HG02840 (cell line): ENCODE results near the gene TXNDC5.
"Not testable (repeated sequence)": the region's sequence is repeated elsewhere in the genome, so short reads cannot be mapped to it uniquely, and the experiment has no call there.

Source experiments
- ATAC-seq: cut with Tn5 transposase; IDR thresholded peaks from one replicate; pipeline ENCODE4 v1.9.1; 2021; ENCODE audit warnings: mild to moderate bottlenecking, moderate library complexity, moderate number of reproducible peaks; ENCODE audit not compliant: unreplicated experiment, low FRiP score

The TXNDC5 gene

DNA sequence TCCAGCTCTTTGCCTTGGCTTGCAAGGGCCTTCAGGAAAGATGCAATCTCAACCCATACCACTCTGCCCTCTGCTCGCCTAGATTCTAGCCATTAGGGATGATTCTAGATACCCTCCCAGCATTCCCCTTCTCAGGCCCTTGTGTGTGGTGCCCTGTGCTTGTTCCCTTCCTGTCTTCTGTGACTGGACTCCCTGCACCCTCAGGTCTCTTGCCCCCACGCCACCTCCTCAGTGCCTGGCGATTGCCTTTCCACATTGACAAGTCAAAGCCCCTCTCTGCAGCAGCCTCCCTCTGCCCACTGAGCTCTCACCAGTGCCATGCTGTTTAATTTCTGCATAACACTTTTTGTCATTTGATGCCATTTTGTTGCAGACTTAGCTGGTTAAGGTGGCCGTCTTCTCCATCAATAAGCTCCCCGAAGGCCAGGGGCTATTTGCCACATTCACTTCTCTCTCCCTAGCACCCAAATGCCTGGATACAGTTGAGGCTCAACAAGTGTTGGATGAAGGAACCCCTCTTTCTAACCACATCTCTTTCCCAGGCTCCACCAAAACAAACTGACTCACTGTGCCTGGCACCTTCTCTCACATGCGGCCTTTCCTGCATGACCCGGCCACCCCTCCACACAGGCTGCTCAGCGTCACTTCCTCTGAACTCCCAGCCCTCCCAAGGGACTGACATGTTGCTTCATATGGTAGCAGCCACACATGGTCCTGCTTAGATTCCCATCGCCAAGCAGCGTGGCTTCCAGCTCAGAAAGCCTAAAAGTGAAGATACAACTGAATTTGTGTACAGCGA, 4.6 kb upstream of the TXNDC5 start:
- ATAC-seq = no peak

DNA sequence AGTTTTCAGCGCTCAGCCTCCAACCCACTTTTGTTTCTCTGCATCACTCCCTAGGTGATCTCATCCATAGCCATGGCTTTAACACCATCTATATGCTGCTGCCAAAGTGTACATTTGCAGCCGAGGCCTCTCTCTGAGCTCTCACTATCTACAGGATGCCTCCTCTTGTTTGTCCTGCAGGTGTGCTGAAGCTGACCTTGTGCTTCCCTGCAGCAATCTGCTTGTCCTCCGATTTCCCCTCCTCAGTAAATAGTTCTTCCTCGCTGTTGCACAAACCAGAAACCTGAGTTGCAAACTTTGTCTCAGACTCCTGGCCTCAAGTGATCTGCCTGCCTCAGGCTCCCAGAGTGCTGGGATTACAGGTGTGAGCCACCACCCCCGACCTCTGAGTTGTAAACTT, 3.7 kb upstream of the TXNDC5 start:
- no peak for ATAC-seq

DNA sequence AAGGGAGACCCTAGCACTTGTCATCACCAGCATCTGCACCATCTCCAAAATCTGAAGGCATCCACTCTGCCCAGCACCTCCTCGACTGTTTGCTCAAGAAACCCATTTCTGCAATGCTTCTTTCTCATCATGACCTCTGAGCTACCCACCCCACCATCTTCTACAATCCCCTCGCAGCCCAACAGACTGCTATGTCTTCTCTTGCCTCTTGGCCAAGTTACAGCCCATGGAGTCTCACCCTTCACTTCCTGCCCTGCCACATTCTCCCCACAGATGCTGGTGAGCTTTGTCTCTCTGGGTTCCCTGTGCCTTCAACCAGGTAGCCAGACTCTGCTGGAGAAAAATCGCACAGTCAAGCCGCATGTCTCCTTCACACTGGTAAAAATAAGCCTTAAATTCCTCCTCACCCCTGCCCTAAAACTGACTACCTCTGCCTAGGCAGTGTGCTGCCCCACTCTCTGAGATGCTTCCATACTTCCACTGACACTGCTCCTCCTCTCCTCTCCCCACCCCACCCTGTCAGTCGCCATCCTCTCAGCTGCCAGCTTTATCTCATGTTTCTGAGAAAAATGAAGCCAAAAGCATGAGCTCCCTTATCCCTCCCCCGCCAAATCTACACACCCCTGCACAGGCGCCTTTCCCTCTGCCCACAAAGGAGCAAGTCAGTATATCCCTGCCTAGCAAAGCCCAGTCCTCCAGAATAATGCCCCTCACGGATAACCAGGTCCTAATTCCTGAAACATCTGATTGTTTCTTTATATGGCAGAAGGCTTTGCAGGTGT, 2.3 kb upstream of the TXNDC5 start:
- no peak for ATAC-seq

DNA sequence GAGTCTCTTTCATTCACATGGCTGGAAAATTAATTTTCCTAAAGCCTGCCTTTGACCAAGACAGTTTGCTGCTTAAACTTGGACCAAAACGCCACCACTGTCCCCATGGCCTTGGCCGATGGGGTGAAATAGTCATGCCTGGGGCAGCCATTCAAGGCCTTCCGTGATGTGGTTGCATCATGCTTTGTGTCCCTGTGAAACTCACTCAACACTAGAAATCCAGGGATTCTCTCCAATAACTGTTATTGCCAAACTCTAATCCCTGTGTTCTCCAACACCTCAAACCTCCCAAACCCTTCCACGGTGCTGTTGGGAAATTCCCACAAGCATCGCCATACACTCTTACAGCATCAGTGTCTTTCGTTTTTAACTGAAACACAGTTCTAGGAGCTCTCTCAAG, 1.4 kb upstream of the TXNDC5 start:
- ATAC-seq = no peak

DNA sequence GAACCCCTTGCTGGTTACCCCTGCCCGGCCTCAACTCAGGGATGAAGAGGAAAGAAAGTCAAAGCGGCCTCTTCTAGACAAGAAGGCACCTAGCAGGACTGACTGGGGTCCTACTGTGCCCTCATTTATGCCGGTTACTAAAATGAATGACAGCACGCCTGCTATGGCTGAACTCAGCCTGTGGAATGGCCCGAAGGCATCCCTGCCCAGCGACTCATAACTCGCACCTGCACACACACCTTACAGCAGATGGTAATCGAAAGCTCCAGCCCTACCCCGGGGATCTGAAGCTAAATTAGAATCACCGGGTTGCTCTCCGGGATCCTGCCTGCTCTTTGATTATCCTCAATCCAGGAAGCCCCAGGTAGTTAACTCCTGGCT, 747 bp upstream of the TXNDC5 start:
- ATAC-seq = no peak

DNA sequence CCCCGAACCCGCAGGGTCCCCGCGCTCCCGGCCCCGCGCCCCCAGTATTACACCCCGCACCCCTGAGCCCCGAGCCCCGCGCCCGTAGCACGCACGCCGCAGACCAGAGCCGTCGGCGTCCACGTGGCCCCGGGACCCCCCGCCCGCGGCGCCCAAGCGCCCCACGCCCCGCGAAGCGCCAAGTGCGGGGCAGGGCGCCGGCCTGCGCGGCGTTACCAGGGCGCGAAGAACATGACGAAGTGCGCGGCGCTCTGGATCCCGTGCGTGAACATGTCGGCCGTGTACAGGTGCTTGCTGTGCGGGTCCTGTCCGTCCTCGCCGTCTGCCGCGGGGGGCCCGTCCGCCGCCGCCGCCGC, 312 bp downstream of the TXNDC5 start:
- ATAC-seq = peak; percentile 10

DNA sequence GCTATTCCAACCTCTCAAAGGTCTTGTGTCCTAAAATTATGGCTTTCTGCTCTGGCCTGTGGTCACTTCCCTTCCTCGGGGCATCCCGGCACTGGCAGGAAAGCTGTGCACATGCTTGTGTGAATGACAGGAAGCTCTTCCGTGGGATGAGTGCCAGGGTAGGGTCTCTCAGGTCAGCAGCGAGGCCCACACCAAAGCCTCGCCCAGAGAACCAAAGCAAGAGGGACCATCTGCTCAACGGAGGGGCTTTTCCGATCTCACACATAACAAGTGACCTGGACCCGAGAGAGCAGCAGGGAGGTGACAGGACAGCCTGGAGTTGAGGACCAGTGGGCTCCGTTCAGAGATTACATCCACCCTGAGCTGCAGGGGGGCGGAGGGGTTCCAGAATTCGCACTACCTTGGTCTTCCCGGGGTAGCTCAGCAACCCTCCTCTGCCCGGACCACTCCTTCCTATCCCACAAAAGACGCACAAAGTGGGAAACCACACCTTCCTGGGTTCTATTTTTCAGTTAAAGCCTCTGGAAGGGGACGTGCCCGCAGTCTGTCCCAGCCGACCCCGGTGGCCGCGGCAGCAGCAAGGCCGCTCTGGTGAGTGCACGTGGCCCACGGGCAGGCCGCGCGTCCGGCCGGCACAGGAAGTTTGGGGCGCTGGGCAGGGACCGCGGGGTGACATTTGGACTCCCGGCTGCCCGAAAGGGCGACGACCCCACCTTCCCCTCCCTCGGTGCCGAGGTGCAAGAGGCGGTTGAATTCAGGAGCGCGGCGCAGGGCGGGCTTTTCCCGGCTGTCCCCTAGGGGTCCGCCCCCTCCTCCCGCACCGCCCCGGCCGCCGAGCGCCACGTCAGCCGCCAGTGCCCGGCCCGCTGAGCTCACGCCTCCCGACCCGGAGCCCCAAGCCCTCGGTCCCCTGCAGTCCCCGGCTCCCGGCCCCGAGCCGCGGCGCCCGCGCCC, 988 bp downstream of the TXNDC5 start:
- peak; percentile 34 for ATAC-seq

DNA sequence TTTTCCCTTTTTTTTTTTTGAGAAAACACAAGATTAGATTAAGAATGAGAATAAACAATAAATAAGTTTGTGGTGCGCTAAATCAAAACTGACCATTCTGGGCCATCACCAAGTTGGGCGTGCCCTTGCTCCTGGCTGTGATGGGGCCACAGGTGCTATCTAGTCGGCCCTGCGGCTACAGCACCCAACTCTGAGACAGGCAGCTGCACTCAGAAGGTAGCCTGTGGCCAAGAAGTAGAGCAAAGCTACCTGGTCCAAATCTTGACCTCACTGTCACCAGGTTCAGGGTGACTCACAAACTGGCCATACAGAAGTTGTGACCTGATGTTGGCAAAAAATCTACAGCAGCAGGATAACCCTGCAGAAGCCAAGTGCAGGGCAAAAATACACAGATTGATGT, 3.4 kb downstream of the TXNDC5 start:
- ATAC-seq = no peak

DNA sequence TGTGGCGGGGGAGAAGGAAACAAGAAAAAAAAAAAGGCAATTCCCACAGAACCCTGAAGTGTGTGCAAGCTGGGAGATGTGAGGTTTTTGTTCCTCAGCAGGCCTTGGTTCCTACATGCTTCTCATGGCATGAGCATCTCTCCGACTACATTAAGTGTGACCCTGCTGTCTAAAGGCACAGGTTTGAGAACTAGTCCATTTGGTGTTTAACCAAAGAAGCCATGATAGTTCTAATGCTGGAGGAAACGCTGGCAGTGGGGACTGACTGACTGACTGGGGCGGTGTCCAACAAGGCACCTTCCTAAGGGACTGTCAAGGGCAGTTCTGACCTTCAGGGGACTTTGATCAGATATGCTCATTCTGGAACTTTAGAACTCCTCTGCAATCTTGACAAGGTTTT, 3.8 kb downstream of the TXNDC5 start:
- ATAC-seq = no peak

DNA sequence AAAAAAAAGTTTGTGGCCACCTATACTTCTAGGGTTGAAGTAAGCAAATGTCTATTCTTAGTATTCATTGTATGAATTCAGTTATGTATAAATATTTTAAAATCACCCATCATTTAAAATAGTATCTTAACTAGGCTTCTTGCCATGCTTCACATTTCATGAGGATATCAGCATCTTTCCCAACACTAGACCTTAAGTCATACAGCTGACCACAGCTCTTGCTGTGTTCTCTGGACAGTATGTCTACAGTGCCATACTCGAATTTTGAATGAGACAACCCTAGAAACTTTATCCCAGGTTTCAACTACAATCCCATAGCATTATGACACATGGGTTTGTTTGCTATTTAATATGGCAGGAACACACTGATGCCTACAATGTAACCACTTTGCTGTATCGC, 5.2 kb downstream of the TXNDC5 start:
- ATAC-seq = no peak

DNA sequence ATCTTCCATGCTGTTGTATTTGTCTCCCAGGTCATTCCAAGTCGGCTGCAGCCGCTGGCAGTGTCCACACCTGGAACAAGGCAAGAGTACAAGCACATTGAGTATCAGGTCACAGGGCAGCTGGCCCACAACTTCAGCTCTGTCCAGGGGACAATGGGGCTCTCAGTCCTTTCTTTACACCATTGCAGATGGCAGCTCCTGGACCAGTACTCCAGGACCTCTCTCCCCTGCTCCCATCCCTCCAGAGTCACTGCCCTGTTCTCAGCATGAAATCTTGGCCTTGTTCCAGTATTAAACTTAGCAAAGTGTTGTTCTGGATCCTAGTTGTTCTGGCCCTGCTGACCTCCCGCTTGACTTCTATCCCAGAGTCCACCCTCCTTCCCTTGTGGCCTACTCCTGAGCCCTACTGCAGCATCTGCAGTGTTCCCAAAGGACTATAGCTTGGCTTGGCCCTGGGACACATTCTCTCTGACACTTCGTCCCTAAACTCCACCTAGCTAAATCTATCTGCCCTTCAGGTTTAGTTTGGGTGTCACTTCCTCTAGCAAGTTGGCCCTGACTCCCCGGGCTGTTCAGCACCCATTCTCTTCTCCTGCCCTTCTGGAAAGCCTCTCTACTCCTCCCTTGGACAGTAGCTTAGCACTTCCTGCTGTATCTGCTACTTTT, 5.8 kb downstream of the TXNDC5 start:
- ATAC-seq = no peak

DNA sequence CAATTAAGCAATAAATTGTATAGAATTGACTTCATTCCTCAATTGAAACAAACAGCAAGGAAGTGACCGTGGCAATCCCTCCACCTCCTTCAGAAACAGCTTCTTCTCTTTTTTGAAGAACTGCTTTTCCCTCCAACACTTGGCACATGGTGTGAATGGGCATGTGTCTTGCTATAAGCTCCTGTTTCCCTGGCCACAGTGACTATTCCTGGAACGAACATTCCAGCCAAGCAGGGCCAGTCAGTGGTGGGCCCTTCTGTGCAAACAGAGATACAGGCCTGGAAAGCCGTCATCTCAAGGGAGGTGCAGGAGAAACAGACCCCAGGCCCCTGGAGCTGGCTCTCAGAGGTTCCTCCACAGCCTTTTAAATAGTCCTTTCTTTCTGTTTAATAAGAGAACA, 6.9 kb downstream of the TXNDC5 start:
- no peak for ATAC-seq

DNA sequence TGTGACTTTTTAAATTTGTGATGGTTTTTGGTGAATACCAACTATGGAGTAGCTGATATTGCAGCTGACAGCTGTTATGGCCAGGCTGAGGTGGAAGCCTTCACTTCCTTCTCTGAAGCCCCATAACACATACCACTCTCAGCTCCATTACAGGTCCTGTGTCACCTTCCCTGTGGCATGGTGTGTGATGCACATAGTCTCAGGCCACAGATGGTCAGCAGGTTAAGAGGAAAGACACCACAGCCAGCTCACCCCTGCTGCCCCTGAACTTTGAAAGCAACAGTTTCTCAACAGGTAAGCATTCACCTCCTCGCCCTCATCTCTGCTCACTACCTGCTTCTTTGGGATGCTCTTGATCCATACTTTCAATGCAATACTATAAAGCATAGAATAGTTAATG, 7.7 kb downstream of the TXNDC5 start:
- no peak for ATAC-seq

DNA sequence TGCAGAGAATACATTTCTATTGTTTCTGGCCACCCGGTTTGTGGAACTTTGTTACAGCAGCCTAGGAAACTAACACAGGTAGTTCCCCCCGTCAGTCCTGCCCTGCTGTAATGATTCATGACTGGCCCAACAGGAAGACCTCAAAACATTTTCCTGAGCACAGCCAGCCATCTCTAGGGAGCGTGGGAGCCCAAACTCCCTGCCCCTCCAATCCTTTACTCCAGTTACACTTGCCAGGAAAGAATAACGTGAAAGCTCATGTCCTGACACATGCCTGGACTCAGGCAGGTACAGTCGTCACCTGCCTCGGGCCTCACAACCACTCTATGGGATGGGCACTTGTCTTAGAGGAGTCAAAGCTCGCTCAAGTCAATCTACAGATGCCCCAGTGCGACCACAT, 8.4 kb downstream of the TXNDC5 start:
- ATAC-seq = no peak

DNA sequence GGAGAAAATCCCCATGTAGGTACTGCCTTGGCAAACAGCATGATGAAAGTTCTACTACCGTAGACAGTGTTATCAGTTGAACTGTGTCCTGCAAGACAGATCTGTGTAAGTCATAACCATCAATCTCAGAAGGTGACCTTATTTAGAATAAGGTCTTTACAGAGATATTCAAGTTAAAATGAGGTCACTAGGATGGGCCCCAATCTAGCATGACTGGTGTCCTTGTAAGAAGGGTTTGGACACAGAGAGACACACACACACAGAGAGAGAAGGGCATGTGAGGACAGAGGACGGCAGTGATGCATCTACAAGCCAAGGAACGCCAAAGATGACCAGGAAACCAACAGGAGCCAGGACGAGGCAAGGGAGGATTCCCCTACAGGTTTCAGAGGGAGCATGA, 8.8 kb downstream of the TXNDC5 start:
- no peak for ATAC-seq

DNA sequence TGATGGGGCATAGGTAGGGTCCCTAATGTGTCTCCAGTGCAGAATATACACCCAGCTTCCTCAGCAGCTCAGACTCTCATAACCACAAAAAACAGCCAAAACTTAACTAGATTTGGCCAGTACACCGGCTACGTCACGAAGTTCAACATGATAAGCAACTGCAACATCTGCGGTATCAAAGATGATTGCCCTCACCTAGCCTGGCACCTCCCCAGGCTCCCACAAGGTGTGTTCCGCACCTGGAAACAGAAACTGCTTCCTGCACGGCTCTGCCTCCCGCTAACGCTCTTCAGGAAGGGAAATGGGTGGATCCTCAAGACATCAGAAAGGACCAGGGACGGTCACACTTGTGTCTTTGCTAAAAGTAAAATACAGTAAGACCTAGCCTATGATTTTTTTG, 9.5 kb downstream of the TXNDC5 start:
- no peak for ATAC-seq

DNA sequence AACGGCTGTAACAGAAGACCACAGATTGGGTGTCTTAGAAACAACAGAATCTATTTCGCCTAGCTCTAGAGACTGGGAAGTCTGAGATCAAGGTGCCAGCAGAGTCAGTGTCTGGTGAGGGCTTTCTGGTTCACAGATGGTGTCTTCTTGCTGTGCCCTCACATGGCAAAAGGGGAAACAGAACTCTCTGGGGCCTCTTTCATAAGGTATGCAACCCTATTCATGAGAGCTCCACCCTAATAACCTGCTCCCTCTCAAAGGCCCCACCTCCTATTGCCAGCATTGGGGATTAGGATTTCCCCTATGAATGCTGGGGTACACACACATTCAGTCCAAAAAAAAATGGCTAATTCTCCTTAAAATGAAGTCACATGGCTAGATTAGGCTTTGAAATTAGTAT, 10.0 kb downstream of the TXNDC5 start:
- no peak for ATAC-seq

DNA sequence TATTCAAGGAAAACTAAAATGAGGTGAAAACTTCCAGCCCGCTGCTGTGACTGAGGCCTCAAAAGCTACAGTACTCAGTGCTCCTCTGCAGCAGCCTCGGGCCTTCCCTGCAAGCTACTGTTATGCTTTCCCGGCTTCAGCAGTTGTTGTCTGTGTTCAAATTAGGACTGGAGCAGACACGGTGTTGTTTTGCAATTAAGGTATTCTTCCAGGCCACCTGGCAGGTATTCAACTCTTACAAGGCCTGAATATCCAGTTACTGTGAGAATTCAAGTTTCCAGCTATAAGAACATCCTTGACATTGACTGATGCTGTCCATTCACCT, 10.7 kb downstream of the TXNDC5 start:
- no peak for ATAC-seq

DNA sequence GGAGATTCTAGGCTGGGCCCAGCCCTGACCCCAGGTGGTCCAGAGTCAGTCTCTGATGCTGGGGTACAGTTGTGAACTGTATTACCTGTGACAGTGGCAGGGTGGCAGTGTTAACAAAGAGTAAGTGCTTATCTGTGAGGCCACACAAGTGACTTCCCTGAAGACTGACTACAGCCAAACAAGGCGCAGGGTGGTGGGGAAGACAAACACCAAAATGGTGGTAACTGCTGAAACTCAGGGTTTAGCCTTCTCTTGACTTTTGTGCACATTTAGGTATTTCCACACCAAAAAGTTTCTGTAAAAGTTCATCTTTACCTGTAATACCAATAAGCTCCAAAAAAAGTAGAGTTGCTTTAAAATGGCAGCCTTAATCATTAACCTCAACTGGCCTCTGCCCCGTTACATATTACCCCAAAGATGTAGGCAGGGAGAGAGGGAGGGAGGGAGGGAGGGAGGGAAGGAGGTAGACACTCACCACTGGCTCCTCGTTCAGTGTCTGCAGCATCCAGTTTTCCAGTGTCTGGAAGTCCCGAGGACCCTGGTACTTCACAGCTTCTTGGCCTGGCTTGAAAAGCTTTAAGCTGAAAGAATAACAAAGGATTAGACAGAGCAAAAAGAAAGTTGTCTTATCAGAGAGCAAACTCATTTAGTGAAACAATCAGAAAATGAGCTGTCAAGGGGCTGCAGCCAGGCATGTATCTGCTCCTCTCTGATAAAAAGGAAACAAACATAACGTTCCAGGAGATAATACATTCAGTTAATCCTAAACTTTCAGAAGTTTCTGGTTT, 11.3 kb downstream of the TXNDC5 start:
- ATAC-seq = no peak

DNA sequence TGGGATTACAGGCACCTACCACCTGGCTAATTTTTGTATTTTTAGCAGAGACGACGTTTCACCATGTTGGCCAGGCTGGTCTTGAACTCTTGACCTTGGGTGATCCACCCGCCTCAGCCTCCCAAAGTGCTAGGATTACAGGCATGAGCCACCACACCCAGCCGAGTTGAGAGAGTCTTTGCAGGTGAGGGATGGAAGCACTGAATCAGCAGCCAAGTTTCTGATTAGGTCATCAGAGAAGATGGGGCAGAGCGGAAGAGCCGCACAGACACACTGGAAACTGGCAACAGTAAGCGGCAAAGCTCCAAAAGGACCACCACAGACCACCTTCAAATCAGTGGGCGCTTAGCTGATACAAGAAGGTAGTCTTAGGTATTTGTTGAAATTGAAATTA, 12.4 kb downstream of the TXNDC5 start:
- not testable (repeated sequence) for ATAC-seq
